LNCaP clone FGC (cell line): ENCODE data around the gene GPC3.
"Not testable (repeated sequence)": the region's sequence is repeated elsewhere in the genome, so short reads cannot be mapped to it uniquely, and the experiment has no call there.

Experiments used
- DNase-seq: peaks from one replicate; pipeline ENCODE4 v3.0.0-alpha.2; 2011; ENCODE audit warnings: low read depth
- H3K4me3 ChIP-seq: 2 replicates; pipeline ENCODE4 v1.5.1; 2011; ENCODE audit warnings: mild to moderate bottlenecking, low read depth, low read length, control low read depth
- TF ChIP-seq, protein P1 (sequence below): IDR thresholded peaks from 2 replicates; pipeline ENCODE4 v1.5.1; 2012; ENCODE audit warnings: mild to moderate bottlenecking; ENCODE audit not compliant: control insufficient read depth, insufficient read depth; ENCODE audit errors: extremely low read depth

GPC3 gene

DNA sequence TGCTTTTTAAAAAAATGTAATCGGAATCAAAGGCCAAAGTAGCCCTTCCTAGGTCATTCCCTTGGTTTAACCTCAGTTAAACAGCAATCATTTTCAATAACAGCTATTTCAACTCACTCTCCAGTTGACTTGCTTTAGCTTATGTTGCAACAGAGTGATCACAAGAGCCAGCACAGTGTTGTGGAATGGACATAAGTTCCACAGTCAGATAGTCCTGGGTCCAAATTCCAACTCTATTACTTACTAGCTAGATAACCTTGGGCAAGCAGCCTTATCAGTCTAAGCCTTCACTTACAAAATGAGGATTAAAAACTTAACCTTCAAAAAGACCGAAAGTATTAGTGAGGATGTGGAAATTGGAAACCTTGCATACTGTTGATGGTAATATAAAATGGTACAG lies 9.2 kb upstream of the GPC3 start:
- no peak for DNase-seq
- no peak overlapping the region for H3K4me3 ChIP-seq
- TF ChIP-seq, protein P1, sequence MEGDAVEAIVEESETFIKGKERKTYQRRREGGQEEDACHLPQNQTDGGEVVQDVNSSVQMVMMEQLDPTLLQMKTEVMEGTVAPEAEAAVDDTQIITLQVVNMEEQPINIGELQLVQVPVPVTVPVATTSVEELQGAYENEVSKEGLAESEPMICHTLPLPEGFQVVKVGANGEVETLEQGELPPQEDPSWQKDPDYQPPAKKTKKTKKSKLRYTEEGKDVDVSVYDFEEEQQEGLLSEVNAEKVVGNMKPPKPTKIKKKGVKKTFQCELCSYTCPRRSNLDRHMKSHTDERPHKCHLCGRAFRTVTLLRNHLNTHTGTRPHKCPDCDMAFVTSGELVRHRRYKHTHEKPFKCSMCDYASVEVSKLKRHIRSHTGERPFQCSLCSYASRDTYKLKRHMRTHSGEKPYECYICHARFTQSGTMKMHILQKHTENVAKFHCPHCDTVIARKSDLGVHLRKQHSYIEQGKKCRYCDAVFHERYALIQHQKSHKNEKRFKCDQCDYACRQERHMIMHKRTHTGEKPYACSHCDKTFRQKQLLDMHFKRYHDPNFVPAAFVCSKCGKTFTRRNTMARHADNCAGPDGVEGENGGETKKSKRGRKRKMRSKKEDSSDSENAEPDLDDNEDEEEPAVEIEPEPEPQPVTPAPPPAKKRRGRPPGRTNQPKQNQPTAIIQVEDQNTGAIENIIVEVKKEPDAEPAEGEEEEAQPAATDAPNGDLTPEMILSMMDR: no peak

DNA sequence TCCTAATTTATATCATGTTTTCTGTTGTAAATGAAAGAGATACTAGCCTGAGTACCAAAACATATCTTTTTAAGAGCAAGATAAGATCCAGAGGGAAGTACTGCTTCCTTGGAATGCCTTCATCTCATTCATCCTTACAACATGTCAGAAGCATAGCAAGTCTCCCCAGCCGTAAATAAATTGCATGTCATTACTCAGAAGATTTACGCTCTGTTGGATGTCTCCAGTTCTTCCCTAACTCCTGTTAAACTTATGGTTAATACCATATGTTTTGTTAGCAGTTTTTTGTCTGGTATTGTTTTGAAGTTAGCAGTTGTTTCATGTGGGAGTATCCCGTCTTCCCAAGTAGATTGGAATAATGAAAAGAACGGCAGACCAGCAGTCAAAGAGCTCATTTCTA lies 7.5 kb upstream of the GPC3 start:
- no peak overlapping the region for H3K4me3 ChIP-seq
- no peak for DNase-seq
- TF ChIP-seq, protein P1: no peak

DNA sequence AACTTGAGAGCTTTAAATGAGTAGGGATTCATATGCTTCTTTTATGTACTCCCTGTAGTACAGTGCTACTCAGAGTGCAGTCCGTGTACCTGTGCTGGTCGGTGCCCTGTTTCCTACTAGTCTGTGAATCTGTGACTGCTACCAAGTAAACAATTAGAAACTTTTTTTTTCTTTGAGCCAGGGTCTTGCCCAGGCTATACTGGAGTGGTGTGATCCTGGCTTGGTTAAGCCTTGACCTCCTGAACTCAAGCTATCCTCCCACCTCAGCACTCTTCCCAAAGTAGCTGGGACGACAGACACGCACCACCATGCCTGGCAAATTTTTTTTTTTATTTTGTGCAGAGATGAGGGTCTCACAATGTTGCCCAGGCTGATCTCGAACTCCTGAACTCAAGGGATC lies 6.4 kb upstream of the GPC3 start:
- no peak overlapping the region for H3K4me3 ChIP-seq
- DNase-seq: no peak
- TF ChIP-seq, protein P1: no peak

DNA sequence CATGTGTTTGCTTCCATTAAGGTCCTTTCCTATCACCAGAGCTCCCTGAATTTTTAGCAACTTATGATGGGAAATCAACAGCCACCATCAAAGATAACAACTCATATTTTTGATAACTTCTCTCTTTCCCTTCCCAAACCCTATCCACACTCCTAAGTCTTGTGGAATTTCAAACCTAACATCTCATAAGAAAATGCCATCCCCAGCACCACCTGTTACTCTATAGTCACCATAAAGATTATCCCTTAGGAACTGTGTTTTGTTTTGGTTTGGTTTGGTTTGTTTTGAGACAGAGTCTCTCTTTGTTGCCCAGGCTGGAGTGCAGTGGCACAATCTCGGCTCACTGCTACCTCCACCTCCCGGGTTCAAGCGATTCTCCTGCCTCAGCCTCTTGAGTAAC lies 5.7 kb upstream of the GPC3 start:
- not testable (repeated sequence) for H3K4me3 ChIP-seq, DNase-seq

DNA sequence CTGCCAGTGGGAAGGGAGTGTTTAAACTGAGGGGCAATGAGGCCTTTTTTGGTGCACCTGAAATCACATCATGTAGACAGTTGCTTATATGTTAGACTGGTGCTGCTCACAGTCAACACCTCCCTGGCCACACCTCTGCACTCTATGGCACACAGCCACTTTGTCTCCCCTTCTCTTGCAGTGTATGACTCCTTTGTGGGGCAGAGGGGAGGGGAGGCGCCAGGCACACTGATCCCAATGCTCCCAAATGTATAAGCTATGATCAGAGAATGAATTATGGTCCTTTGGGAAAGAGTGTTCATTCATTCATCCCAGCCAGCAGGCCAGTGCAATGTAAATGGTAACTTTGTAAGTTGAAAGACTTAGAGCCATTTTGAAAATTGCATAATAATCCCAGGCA lies 4.6 kb upstream of the GPC3 start:
- DNase-seq: no peak
- TF ChIP-seq, protein P1: no peak
- no peak overlapping the region for H3K4me3 ChIP-seq

DNA sequence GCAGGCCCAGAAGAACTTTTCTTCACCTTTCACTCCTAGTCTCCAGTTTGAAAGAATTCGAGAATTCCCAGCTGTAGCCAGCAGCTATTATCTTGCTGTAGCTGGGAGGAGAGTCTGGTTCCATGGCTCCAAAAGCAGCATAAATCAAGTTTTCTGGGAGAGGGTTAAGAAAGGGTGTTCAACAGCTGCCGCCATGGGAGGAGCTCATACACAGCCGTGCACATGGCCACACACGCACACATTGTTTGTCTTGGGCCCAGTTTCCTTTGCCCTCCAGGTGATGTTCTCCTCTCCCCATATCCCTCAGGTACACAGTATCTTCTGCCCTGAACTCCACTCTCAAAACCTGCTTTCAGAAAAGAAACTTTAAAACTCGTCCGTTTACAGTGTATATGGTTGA lies 4.1 kb upstream of the GPC3 start:
- no peak for DNase-seq
- TF ChIP-seq, protein P1: no peak
- H3K4me3 ChIP-seq: no peak overlapping the region

DNA sequence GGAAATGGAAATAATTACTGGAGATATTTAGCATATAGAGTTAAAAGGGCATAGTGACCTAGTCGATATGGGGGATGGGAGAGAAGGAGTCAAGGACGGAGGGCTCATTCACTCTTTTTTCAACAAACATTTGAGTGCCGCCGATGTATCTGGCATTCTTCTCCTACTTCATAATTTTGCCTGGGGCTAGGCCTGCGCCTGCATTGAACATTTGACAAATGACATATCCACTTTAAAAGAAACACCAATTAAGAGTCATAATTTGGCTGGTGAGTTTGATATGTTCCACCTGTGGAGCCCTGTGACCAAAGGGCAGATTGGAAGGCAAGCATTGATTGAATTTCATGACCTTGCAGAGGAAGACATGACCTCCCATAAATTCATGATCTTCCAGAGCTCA lies 2.6 kb upstream of the GPC3 start:
- H3K4me3 ChIP-seq: no peak overlapping the region
- no peak for DNase-seq
- TF ChIP-seq, protein P1: no peak

DNA sequence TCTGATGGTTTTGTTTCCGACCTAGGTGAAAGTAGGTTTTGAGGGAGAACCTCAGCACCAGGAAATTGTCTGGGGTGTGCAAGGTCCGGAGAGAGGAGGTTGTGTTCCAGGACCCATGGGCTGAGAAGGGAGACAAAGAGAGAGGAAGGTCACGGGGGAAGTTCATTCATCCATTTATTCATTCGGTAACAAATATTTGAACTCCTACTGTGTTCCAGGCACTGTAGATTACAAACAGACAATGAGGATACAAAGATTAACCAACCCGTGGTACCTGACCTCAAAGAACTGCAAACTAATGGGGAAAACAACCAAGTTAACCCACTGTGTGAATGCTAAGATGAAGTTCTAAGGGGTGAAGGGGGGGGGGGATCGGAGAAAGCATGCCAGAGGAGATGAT lies 1.8 kb upstream of the GPC3 start:
- no peak overlapping the region for H3K4me3 ChIP-seq
- TF ChIP-seq, protein P1: no peak
- DNase-seq: no peak
